Endothelial cell of umbilical vein (primary cell): ENCODE measurements around the gene TCN2.

Experiments used
- EZH2 ChIP-seq: IDR thresholded peaks from 2 replicates; pipeline ENCODE4 v1.6.1; 2012; ENCODE audit warnings: borderline replicate concordance, low read depth, mild to moderate bottlenecking, moderate library complexity, low read length, inconsistent platforms; ENCODE audit not compliant: severe bottlenecking
- GATA2 ChIP-seq: IDR thresholded peaks from 2 replicates; pipeline ENCODE4 v1.7.0; 2011; ENCODE audit warnings: low read depth, mild to moderate bottlenecking, moderate library complexity, mixed read lengths, low read length; ENCODE audit not compliant: insufficient read length, insufficient read depth
- JUN ChIP-seq: IDR thresholded peaks from 2 replicates; pipeline ENCODE4 v1.6.1; 2011; ENCODE audit warnings: borderline replicate concordance, low read depth; ENCODE audit not compliant: insufficient read length, insufficient read depth
- MYC ChIP-seq: IDR thresholded peaks from one replicate; pipeline ENCODE4 v1.6.1; 2011; ENCODE audit warnings: mild to moderate bottlenecking, low read depth, low read length
- POLR2A ChIP-seq: IDR thresholded peaks from 2 replicates; pipeline ENCODE4 v1.6.1; 2012; ENCODE audit warnings: low read depth, mild to moderate bottlenecking, control low read depth, low read length
- POLR2AphosphoS5 ChIP-seq: IDR thresholded peaks from 2 replicates; pipeline ENCODE4 v1.6.1; 2012; ENCODE audit warnings: low read depth, mild to moderate bottlenecking, control low read depth, low read length, moderate library complexity; ENCODE audit not compliant: insufficient read depth
- TF ChIP-seq, protein P1 (sequence below), 2 donors: IDR thresholded peaks; 1 replicate in 1 of 2; 2 replicates in 1 of 2; pipeline ENCODE4 v1.5.1; 2011; ENCODE audit warnings: low read length in 2 of 2, mild to moderate bottlenecking in 2 of 2, moderate library complexity in 2 of 2, control low read depth in 1 of 2, inconsistent platforms in 1 of 2, low read depth in 1 of 2; ENCODE audit not compliant: insufficient read depth in 1 of 2; ENCODE audit errors: extremely low read depth in 1 of 2

DNA sequence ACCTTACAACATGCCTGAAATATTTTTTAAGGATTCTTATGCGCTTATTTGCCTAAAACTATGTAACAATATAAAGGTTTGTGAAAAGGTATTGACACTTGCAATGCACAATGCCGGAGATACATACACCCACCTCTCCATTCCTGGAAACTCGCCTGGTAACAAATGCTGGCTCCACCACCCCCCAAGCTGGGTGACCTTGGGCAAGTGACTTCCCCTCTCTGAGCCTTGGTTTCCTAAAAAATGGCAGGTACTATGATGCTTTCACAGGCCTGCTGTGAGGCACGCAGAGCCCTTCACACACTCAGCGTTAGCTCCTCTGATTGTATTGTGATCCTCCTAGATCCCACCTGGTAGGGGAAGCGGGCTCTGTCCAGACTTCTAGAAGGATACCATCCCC, 34.8 kb upstream of the TCN2 start:
- TF ChIP-seq POLR2A = no peak
- TF ChIP-seq, protein P1, sequence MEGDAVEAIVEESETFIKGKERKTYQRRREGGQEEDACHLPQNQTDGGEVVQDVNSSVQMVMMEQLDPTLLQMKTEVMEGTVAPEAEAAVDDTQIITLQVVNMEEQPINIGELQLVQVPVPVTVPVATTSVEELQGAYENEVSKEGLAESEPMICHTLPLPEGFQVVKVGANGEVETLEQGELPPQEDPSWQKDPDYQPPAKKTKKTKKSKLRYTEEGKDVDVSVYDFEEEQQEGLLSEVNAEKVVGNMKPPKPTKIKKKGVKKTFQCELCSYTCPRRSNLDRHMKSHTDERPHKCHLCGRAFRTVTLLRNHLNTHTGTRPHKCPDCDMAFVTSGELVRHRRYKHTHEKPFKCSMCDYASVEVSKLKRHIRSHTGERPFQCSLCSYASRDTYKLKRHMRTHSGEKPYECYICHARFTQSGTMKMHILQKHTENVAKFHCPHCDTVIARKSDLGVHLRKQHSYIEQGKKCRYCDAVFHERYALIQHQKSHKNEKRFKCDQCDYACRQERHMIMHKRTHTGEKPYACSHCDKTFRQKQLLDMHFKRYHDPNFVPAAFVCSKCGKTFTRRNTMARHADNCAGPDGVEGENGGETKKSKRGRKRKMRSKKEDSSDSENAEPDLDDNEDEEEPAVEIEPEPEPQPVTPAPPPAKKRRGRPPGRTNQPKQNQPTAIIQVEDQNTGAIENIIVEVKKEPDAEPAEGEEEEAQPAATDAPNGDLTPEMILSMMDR (IDR thresholded peaks at IDR 0.05; ENCODE audit: extremely low read depth in 1 of 2, insufficient read depth in 1 of 2, low read depth in 1 of 2, low read length in 2 of 2) = no peak
- no peak for TF ChIP-seq POLR2AphosphoS5
- TF ChIP-seq JUN = no peak
- no peak for TF ChIP-seq GATA2
- no peak for TF ChIP-seq EZH2
- TF ChIP-seq MYC = no peak
